GM12892 (cell line): ENCODE results near the gene FAM210B.

Experiments used
- DNase-seq: peaks from one replicate; pipeline ENCODE4 v3.0.0; 2011; ENCODE audit not compliant: insufficient read length
- FAIRE-seq: peaks from 2 replicates; lab custom pipeline; 2011; peaks lifted over from hg19 to GRCh38; lab: Jason Lieb, UNC
- POLR2A ChIP-seq: IDR thresholded peaks from 2 replicates; pipeline ENCODE4 v1.6.1; 2011; ENCODE audit warnings: low read depth, low read length, control low read depth
- POLR2AphosphoS5 ChIP-seq: IDR thresholded peaks from 2 replicates; pipeline ENCODE4 v1.6.1; 2011; ENCODE audit warnings: low read depth, low read length, control low read depth
- TAF1 ChIP-seq: IDR thresholded peaks from 2 replicates; pipeline ENCODE4 v1.6.1; 2011; ENCODE audit warnings: low read depth, mild to moderate bottlenecking, control low read depth, low read length, borderline replicate concordance

Gene FAM210B

GRCh38 chr20:56348305-56348693 is 10.5 kb upstream of the FAM210B start:
- TF ChIP-seq TAF1 (no peak), POLR2AphosphoS5 (no peak), POLR2A (no peak)
- FAIRE-seq, result no peak
- no peak for DNase-seq

DNA sequence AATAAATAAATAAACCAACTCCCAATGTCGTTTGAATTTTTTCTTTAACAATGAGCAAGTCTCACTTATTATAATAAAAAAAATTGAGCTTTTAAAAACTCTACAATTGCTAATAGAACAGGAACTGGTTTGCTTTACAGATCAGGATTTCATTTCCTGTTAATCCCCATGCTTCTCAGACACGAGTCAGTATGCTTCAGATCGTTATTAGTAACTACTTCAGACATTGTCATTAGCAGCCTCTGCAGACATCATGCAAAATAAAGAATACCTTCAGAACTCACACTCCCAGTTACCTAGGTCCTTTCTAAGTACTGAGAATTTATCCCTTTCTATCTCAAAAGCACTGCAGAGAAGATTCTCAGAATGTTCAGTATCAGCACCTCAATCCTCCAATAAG is 10.0 kb upstream of the FAM210B start:
- FAIRE-seq, result no peak
- TF ChIP-seq POLR2A (no peak), TAF1 (no peak), POLR2AphosphoS5 (no peak)
- DNase-seq, result no peak

- no peak for DNase-seq
- TF ChIP-seq POLR2A (no peak), TAF1 (no peak), POLR2AphosphoS5 (no peak)
- no peak for FAIRE-seq
Observed at GRCh38 chr20:56350842-56351241, 7.9 kb upstream of the FAM210B start.

GRCh38 chr20:56352345-56353055 is 6.3 kb upstream of the FAM210B start:
- no peak for FAIRE-seq
- no peak for TF ChIP-seq POLR2A
- no peak for TF ChIP-seq TAF1
- TF ChIP-seq POLR2AphosphoS5, result no peak
- DNase-seq, result no peak

GRCh38 chr20:56353356-56353755 is 5.4 kb upstream of the FAM210B start:
- TF ChIP-seq POLR2AphosphoS5, result no peak
- TF ChIP-seq POLR2A, result no peak
- TF ChIP-seq TAF1, result no peak
- DNase-seq (no peak), FAIRE-seq (no peak)

DNA sequence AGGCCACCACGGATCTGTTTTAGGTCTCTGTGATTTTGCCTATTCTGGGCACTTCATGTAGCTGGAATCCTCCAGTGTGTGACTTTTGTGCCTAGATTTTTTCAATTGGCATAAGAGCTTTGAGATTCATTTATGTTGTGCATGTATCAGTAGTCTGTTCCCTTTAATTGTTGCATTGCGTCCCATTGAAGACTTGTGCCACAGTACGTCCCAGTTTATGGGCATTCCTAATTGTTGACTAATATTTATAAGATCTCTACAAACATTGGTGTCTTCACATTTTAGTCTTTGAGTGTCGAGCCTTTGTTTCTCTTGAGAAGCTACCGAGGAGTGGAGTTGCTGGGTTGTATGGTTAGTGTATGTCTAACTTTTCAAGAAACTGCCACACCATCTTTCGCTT is 704 bp upstream of the FAM210B start:
- DNase-seq (no peak), FAIRE-seq (no peak)
- TF ChIP-seq TAF1 (no peak), POLR2A (no peak), POLR2AphosphoS5 (no peak)

DNA sequence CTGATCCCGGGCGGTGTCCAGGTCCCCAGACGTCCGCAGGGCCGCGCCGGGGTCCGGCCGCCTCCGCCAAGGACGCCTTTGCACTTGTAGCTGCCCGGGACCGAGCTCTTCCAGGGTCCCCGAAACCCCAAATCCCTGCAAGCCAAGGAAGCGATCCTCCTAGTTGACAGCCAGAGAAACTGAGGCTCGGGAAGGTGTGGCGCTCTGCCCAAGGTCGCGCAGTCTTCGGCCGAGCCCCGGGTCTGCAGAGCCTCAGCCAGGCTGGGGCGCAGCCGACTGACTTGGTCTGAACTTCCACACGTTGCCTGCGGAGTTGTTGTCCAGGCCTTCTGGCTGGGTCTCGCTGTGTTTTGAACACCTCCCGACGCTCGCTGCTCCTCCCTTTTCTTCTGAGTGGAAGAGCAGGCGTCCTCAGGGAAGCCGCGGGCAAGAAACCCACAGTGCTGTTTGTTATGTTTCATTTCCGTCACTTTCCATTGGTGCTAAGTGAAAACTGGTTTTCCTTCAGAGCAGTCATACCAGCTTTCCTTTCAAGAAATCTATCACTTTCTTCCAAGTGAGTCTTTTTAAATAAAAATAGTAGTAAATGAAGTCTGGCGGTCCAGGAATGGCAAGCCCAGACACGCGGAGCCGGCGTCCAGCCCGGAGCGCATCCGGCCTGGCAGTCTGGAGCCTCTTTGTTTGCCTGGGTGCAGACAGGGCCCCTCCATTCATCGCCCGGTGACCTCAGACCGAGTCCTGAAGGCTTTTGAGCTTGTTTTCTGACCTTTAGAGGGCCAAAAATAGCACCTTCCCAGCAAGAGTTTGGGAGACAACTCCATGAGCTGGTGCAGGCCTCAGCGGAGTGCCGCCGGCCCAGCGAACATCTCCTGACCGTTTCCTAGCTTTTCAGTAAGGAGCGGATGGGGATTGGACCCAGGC is 698 bp downstream of the FAM210B start:
- DNase-seq (no peak), FAIRE-seq (no peak)
- TF ChIP-seq POLR2A (no peak), TAF1 (no peak), POLR2AphosphoS5 (no peak)

- no peak for DNase-seq
- TF ChIP-seq TAF1 (no peak), POLR2AphosphoS5 (no peak), POLR2A (no peak)
- FAIRE-seq, result no peak
Observed at GRCh38 chr20:56360133-56360907, 1.5 kb downstream of the FAM210B start.

GRCh38 chr20:56360908-56361205 is 2.1 kb downstream of the FAM210B start:
- DNase-seq (no peak), FAIRE-seq (no peak)
- TF ChIP-seq TAF1 (no peak), POLR2AphosphoS5 (no peak), POLR2A (no peak)

- DNase-seq (no peak), FAIRE-seq (no peak)
- TF ChIP-seq POLR2AphosphoS5 (no peak), POLR2A (no peak), TAF1 (no peak)
Observed at GRCh38 chr20:56361900-56362299, 3.1 kb downstream of the FAM210B start.

- TF ChIP-seq POLR2A (no peak), POLR2AphosphoS5 (no peak), TAF1 (no peak)
- DNase-seq (no peak), FAIRE-seq (no peak)
Observed at GRCh38 chr20:56362833-56363413, 4.1 kb downstream of the FAM210B start.
